ENCODE data around the gene OSBPL8. TPM values are rescaled to one million over a fixed set of nuclear protein-coding genes. Genes with fewer than 3 reads are reported as not detected.

OSBPL8 gene
- total RNA-seq, 4 donors from 2014 or later: 65.8 to 73.5 (median 66.7) TPM

DNA sequence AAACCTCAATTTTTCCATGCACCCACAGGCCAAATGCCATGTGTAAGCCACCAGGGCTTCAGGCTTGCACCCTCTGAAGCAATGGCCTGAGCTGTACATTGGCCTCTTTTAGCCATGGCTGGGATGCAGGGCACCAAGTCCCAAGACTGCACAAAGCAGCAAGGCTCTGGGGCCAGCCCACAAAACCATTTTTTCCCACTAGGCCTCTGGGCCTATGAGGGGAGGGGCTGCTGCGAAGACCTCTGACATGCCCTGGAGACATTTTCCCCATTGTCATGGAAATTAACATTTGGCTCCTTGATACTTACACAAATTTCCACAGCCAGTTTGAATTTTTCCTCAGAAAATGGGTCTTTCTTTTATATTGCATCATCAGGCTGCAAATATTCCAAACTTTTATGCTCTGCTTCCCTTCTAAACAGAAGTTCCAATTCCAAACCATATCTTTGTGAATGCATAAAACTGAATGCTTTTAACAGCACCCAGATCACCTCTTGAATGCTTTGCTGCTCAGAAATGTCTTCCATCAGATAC lies 14.3 kb upstream of the OSBPL8 start:
- 100% methylated on average over 1 of the region's 1 CpG; no CpG with 5 or more reads in 1 of the 2 donors for WGBS, 2 donors (ENCODE audit: low coverage in 1 of 2)
- TF ChIP-seq, protein P1, sequence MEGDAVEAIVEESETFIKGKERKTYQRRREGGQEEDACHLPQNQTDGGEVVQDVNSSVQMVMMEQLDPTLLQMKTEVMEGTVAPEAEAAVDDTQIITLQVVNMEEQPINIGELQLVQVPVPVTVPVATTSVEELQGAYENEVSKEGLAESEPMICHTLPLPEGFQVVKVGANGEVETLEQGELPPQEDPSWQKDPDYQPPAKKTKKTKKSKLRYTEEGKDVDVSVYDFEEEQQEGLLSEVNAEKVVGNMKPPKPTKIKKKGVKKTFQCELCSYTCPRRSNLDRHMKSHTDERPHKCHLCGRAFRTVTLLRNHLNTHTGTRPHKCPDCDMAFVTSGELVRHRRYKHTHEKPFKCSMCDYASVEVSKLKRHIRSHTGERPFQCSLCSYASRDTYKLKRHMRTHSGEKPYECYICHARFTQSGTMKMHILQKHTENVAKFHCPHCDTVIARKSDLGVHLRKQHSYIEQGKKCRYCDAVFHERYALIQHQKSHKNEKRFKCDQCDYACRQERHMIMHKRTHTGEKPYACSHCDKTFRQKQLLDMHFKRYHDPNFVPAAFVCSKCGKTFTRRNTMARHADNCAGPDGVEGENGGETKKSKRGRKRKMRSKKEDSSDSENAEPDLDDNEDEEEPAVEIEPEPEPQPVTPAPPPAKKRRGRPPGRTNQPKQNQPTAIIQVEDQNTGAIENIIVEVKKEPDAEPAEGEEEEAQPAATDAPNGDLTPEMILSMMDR (IDR thresholded peaks at IDR 0.05): no peak
- TF ChIP-seq EP300 (IDR thresholded peaks at IDR 0.05): no peak
- no peak for TF ChIP-seq POLR2A (IDR thresholded peaks at IDR 0.05)
- no peak for TF ChIP-seq POLR2AphosphoS5 (IDR thresholded peaks at IDR 0.05)
- Histone ChIP-seq H3K4me1 (no peaks in the 10 kb centered on the region), H3K27ac (no peak overlapping the region), H3K4me3 (no peak overlapping the region), H3K9me3 (no peaks in the 10 kb centered on the region), H3K36me3 (no peaks in the 10 kb centered on the region), H3K27me3 (no peaks in the 10 kb centered on the region)
- ATAC-seq: no peak

DNA sequence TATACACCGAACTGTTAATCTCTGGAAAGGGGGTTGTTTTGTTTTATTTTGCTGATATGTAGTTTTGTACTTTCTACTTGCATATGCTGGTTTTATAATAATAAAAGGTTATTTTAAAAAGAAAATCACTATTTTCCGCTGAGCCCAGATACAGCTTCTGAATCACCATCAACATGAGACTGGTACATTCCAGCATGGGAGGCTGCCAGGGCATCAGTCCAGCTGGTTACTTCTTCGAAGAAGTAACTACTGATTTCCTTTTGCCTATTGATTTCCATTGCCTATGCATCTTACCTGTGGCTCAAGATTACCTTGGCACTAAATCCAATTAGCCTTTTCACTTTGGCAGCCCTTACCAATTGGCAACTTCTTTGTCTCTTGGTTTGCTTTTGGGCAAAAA lies 11.7 kb upstream of the OSBPL8 start:
- H3K4me3 ChIP-seq: no peak overlapping the region
- TF ChIP-seq, protein P1 (IDR thresholded peaks at IDR 0.05): no peak
- TF ChIP-seq EP300 (IDR thresholded peaks at IDR 0.05) (no peak), POLR2A (IDR thresholded peaks at IDR 0.05) (no peak), POLR2AphosphoS5 (IDR thresholded peaks at IDR 0.05) (no peak)
- H3K36me3 ChIP-seq: no peaks in the 10 kb centered on the region
- no peaks in the 10 kb centered on the region for H3K4me1 ChIP-seq
- H3K9me3 ChIP-seq: no peaks in the 10 kb centered on the region
- 68 to 74% methylated on average over 3 of the region's 3 CpGs for WGBS, 2 donors (ENCODE audit: low coverage in 1 of 2)
- H3K27ac ChIP-seq: no peak overlapping the region
- H3K27me3 ChIP-seq: no peaks in the 10 kb centered on the region
- no peak for ATAC-seq

DNA sequence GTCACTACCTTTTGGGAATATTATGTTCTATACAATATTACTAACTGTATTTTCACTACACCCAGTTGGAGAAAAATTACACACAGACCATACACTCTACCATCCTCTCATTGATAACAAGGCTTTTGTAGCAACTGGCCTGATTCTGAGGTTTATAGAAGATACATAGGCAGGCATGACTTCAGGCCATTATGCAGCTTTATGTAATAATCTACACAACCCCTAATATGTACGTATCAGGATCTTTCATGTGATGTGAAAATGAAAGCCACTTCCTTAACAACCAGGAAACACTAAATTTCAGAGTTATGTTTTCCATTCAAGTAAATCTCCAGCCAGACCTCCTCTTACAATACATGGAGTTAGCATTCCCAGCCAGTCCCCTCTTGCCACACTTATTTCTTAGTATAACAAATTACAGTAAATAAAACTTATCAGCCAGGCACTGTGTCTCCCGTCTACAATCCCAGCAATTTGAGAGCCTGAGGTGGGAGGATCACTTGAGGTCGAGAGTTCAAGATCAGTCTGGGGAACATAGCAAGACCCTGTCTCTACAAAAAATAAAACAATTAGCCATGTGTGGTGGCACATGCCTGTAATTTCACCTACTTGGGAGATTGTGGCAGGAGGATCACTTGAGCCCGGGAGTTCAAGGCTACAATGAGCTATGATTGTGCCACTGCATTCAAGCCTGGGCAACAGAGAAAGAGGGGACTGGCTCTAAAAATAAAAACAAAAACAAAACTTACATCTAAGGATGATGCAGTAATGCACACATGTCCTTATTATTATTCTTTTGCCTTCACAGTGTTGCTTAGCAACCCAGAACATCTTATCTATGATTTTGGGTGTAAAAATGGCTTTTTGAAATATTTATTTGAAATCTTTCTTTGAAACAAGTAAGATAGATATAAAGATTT lies 10.4 kb upstream of the OSBPL8 start:
- Histone ChIP-seq H3K9me3 (no peaks in the 10 kb centered on the region), H3K27me3 (no peaks in the 10 kb centered on the region), H3K4me1 (no peaks in the 10 kb centered on the region), H3K4me3 (no peak overlapping the region), H3K27ac (no peak overlapping the region), H3K36me3 (no peaks in the 10 kb centered on the region)
- no peak for ATAC-seq
- TF ChIP-seq POLR2A (IDR thresholded peaks at IDR 0.05): no peak
- no peak for TF ChIP-seq EP300 (IDR thresholded peaks at IDR 0.05)
- no peak for TF ChIP-seq POLR2AphosphoS5 (IDR thresholded peaks at IDR 0.05)
- TF ChIP-seq, protein P1 (IDR thresholded peaks at IDR 0.05): no peak
- 43 to 57% methylated on average over 3 to 4 of the region's 4 CpGs for WGBS, 2 donors (ENCODE audit: low coverage in 1 of 2)

DNA sequence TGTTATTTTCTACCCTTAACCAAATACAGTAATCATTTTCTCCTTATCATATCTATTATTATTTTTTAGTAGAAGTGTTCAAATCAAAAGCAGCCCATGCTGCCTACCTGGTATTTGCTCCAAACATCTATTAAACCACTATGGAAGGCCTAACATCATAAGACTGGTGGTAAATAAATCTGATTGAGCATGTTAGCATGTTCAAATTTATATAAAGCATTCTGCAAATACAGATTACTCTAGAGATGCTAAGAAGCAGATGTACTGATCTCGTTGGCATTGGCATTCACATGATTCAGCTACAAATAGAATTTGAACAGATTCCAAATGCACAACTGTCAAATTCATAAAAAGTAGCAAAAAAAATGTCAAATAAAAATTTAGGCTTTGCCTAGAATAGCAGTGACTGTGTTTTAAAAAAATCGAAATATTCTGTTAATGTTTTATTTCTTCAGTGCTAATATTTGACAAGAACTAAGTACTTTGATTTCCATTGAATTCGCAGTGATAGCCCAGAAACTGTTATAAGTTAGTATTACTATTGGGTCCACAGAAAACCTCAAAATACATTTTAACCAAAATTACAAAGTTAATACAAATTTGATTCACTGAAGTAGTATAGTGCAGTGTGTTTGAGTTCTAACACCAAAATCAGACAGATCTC lies 9.4 kb upstream of the OSBPL8 start:
- WGBS, 2 donors (ENCODE audit: low coverage in 1 of 2): 67 to 83% methylated on average over 3 of the region's 3 CpGs
- no peak for ATAC-seq

More for the DNA sequence above, 9.4 kb upstream of the OSBPL8 start:
- no peaks in the 10 kb centered on the region for H3K27me3 ChIP-seq
- no peaks in the 10 kb centered on the region for H3K4me1 ChIP-seq
- no peaks in the 10 kb centered on the region for H3K9me3 ChIP-seq
- H3K27ac ChIP-seq: no peak overlapping the region
- no peaks in the 10 kb centered on the region for H3K36me3 ChIP-seq
- no peak overlapping the region for H3K4me3 ChIP-seq
- TF ChIP-seq, protein P1 (IDR thresholded peaks at IDR 0.05): no peak
- TF ChIP-seq EP300 (IDR thresholded peaks at IDR 0.05) (no peak), POLR2AphosphoS5 (IDR thresholded peaks at IDR 0.05) (no peak), POLR2A (IDR thresholded peaks at IDR 0.05) (no peak)
